ENCODE measurements around the gene PAQR5. TPM values are rescaled to one million over a fixed set of nuclear protein-coding genes. Genes with fewer than 3 reads are reported as not detected.
"Not testable (repeated sequence)": the region's sequence is repeated elsewhere in the genome, so short reads cannot be mapped to it uniquely, and the experiment has no call there.

PAQR5 gene
- total RNA-seq, 1 donor, result under 0.01 TPM

DNA sequence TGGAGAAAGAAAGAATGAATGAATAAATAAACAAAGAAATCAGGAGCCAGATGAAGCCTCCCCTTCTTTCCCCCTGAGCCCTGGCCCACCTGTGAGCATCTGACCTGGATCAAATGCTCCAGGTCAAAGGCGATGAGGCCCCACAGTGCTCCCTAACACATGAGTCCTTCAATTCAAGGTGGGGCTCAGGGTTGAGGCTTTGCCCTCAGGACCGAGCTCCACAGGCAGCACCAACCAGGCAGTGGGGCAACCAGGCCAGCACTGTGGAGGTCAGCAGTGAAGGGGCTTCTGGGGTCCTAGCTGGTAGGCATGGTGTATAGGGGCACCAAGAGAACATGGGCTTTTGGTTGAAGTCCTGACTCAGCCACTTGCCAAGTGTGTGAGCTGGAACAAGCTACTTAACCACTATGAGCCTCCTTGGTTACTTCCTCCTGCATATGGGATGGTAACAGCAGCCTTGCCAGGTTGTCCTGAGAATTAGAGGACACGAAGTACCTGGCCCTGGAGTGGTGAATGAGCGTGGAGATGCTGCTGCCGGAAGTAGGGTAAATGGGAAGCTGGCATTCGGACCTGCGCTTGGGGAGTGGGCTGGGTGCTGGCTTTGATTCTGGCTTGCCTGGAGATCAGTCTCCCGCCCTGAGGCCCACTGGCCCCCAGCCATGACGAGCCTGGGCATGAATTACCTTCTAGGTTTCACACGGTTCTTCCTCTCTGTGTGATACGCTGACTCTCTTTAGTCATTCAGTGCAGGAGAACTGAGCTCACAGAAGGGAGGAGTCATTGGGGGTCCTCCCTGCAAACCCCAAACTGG lies 10.0 kb upstream of the PAQR5 start:
- H3K9me3 ChIP-seq (ENCODE audit: low read depth, low read length), result no peaks in the 10 kb centered on the region
- no peaks in the 10 kb centered on the region for H3K27me3 ChIP-seq (ENCODE audit: insufficient read depth, low read length)
- H3K4me1 ChIP-seq (ENCODE audit: insufficient read depth, low read length), result no peaks in the 10 kb centered on the region
- H3K4me3 ChIP-seq (ENCODE audit: low read length), result no peak overlapping the region

DNA sequence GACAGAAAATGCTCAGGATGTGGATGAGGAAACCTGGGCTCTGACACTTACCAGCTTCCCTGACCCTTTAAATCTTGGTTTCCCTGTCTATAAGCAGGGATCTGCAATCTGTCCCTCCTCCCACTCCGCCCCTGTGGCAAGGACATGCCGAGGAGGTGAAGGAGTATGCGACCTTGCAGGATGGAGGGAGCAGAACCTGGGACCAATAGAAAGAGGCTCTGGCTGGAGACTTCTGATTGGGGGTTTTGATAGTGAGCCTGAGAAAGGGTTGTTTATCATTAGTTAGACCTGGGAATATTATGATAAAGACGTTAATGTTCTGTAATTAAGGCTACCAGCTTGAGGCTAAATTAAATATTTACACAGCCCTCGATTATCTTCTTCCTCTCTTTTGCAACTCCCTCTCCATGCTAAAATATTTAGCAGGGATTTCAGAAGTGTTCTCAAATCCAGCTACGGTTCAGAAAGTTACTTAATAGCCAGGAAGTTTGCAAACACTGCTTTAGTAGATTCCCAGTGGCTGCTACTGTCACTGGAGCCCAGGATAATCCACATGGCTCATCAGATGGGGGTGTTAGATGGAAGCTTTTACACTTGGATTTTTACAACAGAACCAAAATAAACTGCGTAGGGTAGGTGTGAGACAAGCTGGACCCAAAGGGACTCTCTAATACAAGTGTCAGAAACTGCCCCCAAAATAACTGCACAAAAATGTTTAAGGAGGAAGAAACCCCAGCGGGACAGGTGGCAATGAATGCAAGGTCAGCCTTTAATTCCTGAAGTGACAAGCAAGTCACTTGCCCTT lies 9.2 kb upstream of the PAQR5 start:
- Histone ChIP-seq H3K27me3 (ENCODE audit: insufficient read depth, low read length) (no peaks in the 10 kb centered on the region), H3K4me3 (ENCODE audit: low read length) (no peak overlapping the region), H3K9me3 (ENCODE audit: low read depth, low read length) (no peaks in the 10 kb centered on the region), H3K4me1 (ENCODE audit: insufficient read depth, low read length) (no peaks in the 10 kb centered on the region)

DNA sequence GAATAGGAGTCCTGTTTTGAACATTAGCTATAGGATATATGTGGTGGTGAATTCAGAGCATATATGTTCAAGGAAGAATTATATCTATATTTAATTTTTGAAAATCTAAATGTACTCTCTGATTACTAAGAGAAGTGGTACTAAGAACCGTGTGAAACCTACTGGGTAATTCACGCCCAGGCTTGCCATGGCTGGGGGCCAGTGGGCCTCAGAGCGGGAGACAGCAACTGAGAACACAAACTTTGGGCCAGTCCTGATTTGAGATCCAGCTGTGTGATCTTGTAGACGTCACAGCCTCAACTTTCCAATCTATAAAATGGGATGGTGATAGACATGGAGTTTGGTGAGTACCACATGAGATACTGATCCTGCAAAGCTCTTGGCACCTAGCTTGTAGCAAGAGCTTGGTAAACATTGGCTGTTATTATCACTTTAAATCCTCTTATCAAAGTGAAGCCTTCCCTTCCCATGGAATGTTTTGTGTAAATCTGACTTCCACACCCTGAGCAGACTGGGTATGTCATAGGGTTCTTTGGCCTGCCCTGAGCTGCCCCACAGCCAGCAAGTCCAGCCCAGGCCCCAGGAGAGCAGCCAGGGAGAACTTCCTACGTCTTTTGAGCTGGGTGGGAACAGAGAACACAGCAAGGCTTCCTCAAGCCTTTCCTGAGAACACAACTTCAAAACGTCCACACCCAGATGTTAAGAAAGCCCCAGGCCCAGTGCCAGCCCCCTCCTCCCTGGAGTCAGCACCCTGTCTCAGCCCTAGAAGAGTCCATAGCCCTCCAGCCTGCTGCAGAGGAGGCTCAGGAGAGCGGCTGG lies 8.2 kb upstream of the PAQR5 start:
- Histone ChIP-seq H3K4me3 (ENCODE audit: low read length) (no peak overlapping the region), H3K9me3 (ENCODE audit: low read depth, low read length) (no peaks in the 10 kb centered on the region), H3K4me1 (ENCODE audit: insufficient read depth, low read length) (no peaks in the 10 kb centered on the region), H3K27me3 (ENCODE audit: insufficient read depth, low read length) (no peaks in the 10 kb centered on the region)

DNA sequence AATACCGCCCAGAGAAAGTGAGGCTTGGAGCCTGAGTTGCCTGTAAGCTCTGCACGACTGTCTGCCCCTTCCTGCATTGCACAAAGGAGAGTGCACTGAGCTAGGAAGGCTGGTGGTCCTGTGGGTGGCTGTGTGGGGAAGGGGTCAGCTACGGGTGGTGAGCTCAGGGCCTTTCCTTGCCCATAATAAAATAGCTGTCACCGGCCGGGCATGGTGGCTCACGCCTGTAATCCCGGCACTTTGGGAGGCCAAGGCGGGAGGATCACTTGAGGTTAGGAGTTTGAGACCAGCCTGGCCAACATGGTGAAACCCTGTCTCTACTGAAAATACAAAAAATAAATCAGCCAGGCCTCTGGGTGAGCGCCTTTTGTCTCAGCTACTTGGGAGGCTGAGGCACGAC lies 7.1 kb upstream of the PAQR5 start:
- H3K4me3 ChIP-seq (ENCODE audit: low read length); H3K27me3 ChIP-seq (ENCODE audit: insufficient read depth, low read length); H3K9me3 ChIP-seq (ENCODE audit: low read depth, low read length); H3K4me1 ChIP-seq (ENCODE audit: insufficient read depth, low read length): not testable (repeated sequence)

DNA sequence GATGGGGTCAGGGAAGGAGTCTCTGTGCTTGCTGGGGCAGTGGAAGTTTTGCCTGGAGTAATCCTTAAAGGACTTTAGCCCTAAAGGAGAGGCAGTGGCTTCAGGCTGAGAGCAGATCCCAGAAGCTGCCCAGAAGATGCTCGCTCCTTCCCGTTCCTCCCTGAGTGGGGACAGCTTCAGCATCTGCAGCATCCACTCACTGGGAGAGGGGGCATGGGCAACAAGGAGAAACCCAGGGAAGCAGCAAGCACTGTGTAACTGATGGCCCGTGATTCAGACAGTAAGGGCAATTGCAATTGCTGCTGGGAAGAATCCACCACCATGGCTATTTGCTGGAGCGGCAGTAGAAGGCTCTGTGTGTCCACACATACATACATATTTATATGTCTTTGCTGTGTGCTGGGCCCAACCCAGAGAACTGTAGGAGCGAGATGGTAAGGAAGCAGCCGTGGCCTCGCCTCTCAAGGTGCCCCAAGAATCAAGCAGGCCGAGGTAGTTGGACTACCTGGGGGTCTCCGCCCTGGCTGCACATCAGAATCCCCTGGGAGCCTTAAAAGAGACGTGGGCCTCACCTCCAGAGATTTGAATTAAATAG lies 5.8 kb upstream of the PAQR5 start:
- H3K4me1 ChIP-seq (ENCODE audit: insufficient read depth, low read length), result no peaks in the 10 kb centered on the region
- H3K27me3 ChIP-seq (ENCODE audit: insufficient read depth, low read length), result peaks cover 5% of the 10 kb centered on the region
- H3K4me3 ChIP-seq (ENCODE audit: low read length), result no peak overlapping the region
- H3K9me3 ChIP-seq (ENCODE audit: low read depth, low read length), result no peaks in the 10 kb centered on the region

DNA sequence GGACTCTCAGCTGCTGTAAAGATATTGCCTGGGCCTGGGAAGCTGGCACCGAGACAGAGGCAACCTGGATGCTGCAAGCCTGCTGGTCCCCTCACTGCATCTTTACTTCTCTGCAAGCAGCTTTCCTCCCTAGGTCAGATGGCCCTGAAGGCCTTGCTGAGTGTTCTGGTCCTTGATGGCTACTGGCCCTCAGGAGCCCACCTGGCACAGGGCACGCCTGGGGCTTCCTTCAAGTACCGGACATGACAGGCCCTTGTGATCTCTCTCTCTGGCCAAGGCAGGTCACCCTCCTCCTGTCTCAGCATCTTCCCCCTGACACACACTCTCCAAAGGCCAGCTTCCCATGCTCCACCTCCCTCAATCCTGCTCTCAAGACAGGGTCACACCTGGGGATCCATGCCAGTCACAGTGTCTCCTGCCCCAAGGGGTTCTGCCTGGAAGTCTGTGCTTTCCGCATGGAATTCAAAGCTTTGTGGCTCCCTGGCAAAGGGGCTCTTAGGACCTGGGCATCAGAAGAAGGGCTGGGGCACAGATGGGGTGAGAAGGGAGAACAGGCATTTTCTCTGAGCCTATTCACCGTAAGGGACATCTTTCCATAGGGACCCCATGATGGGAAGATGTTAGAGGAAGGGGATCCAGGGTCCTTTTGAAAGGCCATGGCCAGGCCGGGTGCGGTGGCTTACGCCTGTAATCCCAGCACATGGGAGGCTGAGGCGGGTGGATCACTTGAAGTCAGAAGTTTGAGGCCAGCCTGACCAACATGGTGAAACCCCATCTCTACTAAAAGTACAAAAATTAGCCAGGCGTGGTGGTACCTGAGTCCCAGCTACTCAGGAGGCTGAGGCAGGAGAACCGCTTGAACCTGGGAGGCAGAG lies 4.7 kb upstream of the PAQR5 start:
- H3K9me3 ChIP-seq (ENCODE audit: low read depth, low read length), result no peaks in the 10 kb centered on the region
- peaks cover 12% of the 10 kb centered on the region for H3K27me3 ChIP-seq (ENCODE audit: insufficient read depth, low read length)
- no peaks in the 10 kb centered on the region for H3K4me1 ChIP-seq (ENCODE audit: insufficient read depth, low read length)
- no peak overlapping the region for H3K4me3 ChIP-seq (ENCODE audit: low read length)

DNA sequence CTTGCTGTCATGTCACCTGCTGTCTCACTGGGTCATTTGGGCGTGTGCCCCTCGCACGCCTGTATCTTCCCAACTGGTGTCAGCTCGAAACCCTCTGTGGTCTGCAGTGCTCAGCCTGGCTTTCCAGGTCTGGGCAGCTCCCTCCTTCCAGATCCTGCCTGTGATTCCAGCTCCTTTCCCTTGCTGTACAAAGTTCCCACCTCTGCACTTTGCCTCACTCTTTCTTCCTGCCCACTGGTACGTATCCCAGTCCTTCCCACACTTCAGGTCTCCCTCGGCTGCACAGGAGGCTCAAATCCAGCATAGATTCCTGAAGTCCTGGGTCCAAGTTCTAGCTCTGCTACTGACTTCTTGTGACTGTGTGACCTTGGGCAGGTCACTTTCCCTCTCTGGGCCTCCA lies 2.1 kb upstream of the PAQR5 start:
- peaks cover 28% of the 10 kb centered on the region for H3K27me3 ChIP-seq (ENCODE audit: insufficient read depth, low read length)
- H3K4me1 ChIP-seq (ENCODE audit: insufficient read depth, low read length), result peaks cover 5% of the 10 kb centered on the region
- no peak overlapping the region for H3K4me3 ChIP-seq (ENCODE audit: low read length)
- H3K9me3 ChIP-seq (ENCODE audit: low read depth, low read length), result no peaks in the 10 kb centered on the region

DNA sequence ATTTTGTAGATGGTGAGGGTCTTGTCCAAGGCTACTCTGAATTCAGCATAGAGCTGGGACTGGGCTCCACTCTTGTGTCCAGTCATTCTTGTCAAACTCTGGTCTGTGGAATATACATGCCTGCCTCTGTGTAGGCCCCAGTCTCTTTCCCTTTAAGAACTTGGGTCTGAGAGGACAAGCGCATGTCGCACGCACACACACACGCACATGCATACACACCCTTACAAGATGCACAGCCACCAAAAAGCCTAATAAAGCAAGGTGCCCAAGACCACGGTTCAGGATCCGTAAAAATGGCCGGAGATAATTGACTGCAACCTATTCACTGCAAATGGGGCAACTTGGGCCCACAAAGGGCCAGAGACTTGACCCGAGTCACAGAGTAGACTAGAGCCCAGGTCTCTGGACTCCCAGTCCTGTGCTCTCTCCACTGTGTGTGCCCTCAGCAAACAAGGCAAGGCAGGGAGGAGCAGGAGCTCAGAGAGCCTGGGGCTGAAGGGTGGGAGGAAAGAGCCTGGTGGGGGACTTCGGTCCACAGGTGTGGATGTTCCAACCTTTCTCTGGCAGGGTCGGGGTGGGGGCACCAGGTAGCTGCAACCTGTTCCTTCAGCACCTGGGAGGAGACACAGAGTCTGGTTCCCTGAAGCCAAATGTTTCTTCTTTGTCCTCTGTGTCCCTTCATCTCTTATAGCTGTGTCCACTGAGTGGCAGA lies 914 bp upstream of the PAQR5 start:
- Histone ChIP-seq H3K4me1 (ENCODE audit: insufficient read depth, low read length) (peaks cover 5% of the 10 kb centered on the region), H3K9me3 (ENCODE audit: low read depth, low read length) (no peaks in the 10 kb centered on the region), H3K27me3 (ENCODE audit: insufficient read depth, low read length) (peaks cover 28% of the 10 kb centered on the region), H3K4me3 (ENCODE audit: low read length) (no peak overlapping the region)

DNA sequence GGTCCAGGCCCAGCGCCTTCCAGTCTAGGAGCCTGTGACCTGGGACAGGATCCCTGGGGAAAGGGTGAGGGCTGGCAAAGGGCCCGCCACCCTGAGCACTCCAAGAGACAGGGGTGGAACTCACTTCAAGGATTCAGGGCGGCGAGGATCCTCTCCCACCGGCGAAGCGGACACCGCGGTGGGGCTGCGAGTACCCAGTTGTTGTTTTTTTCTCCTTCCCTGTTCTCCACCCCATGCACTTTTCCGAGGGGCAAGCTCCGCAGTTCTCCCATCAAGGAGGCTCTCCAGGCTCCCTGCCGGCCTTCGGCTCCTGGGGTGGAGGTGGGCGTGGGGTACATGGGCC lies 387 bp upstream of the PAQR5 start:
- Histone ChIP-seq H3K4me3 (ENCODE audit: low read length) (no peak overlapping the region), H3K9me3 (ENCODE audit: low read depth, low read length) (no peaks in the 10 kb centered on the region), H3K27me3 (ENCODE audit: insufficient read depth, low read length) (peaks cover 28% of the 10 kb centered on the region), H3K4me1 (ENCODE audit: insufficient read depth, low read length) (peaks cover 5% of the 10 kb centered on the region)

DNA sequence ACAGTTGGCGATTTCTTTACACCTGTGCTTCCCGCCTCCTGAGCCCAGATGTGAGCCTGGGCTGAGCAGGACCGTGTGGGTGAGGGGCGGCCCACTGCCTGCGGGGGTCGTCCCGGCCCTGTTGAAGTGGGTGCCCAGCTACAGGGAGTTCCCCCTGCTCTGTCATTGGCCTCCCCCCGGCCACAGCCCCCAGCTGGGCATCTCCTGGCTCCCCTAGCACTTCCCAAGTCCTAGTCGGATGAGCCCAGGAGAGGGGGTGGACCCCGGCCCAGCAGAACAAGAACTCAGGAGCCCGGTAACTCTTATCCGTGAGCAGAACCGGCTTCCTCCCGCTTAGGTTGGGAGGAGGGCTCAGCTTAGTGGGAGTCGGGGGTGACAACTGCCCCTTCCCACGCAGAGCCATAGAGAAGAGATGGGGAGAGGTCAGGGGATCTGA lies 757 bp downstream of the PAQR5 start:
- H3K9me3 ChIP-seq (ENCODE audit: low read depth, low read length), result no peaks in the 10 kb centered on the region

DNA sequence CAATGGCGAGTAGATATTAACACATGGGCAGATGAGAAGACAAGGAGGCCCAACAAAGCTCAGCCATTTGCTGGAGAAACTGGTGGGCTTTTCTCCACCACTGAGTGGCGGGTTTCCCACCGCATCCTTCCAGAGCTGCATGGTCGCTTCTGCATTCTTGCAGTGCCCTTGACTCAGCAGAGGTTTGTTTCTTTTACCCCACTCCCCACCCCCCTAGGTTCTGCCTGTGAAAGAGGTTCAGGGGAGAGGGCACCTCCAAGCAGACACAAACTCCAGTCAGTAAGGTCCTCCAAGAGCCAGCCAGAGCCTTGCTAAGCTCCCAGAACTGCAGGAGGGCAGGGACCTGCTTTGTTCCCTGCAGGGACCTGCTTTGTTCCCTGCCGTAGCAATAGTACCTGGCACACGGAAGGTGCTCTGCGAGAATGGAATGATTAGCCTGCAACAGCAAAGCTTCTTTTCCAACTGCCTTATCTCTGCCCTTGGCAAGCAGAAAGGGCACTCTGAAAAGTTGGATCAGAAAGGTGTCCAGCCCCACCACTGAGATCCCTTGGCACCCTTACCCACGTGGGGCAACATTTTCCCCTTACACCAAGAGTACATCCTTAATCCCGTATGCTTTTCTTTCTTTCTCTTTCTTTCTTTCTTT lies 1.4 kb downstream of the PAQR5 start:
- Histone ChIP-seq H3K27me3 (ENCODE audit: insufficient read depth, low read length) (peaks cover 28% of the 10 kb centered on the region), H3K4me3 (ENCODE audit: low read length) (no peak overlapping the region), H3K9me3 (ENCODE audit: low read depth, low read length) (no peaks in the 10 kb centered on the region)

More for the DNA sequence above, 757 bp downstream of the PAQR5 start:
- Histone ChIP-seq H3K4me3 (ENCODE audit: low read length) (no peak overlapping the region), H3K27me3 (ENCODE audit: insufficient read depth, low read length) (peaks cover 28% of the 10 kb centered on the region), H3K4me1 (ENCODE audit: insufficient read depth, low read length) (peaks cover 5% of the 10 kb centered on the region)

DNA sequence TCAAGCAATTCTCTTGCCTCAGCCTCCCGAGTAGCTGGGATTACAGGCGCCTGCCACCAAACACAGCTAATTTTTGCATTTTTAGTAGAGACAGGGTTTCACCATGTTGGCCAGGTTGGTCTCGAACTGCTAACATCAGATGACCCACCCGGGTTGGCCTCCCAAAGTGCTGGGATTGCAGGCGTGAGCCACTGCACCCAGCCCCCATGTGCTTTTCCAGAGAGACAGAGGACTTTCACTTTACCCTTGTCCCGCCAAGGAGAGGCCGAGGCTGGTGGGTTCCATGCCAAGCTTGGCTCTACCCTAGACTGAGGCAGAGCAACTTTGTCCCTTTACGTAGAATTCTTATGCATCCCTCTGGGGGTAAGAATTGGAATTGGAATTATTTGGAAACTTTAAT lies 2.4 kb downstream of the PAQR5 start:
- not testable (repeated sequence) for H3K4me3 ChIP-seq (ENCODE audit: low read length); H3K4me1 ChIP-seq (ENCODE audit: insufficient read depth, low read length); H3K9me3 ChIP-seq (ENCODE audit: low read depth, low read length)
- H3K27me3 ChIP-seq (ENCODE audit: insufficient read depth, low read length), result peaks cover 28% of the 10 kb centered on the region

More for the DNA sequence above, 1.4 kb downstream of the PAQR5 start:
- peaks cover 5% of the 10 kb centered on the region for H3K4me1 ChIP-seq (ENCODE audit: insufficient read depth, low read length)

DNA sequence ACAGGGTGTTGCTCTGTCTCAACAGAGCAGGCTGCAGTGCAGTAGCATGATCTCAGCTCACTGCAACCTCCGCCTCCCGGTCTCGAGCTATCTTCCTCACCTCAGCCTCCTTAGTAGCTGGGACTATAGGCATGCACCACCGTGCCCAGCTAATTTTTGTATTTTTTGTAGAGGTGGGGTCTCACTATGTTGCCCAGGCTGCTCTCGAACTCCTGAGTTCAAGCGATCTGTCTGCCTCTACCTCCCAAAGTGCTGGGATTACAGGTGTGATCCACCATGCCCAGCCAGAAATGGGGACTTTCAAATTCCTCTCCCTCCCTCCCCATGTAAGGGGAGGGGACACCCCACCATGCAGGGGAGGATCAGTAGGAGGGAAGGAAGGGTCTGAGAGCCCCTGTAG lies 3.4 kb downstream of the PAQR5 start:
- H3K4me3 ChIP-seq (ENCODE audit: low read length), result not testable (repeated sequence)
- peaks cover 28% of the 10 kb centered on the region for H3K27me3 ChIP-seq (ENCODE audit: insufficient read depth, low read length)

More for the DNA sequence above, 3.4 kb downstream of the PAQR5 start:
- not testable (repeated sequence) for H3K9me3 ChIP-seq (ENCODE audit: low read depth, low read length); H3K4me1 ChIP-seq (ENCODE audit: insufficient read depth, low read length)
